Ammon's horn (tissue), 1 donor: ENCODE measurements around the gene CAMSAP3.

Experiments
- DNase-seq: peaks from one replicate; pipeline ENCODE4 v3.0.0-alpha.2; 2016; ENCODE audit warnings: low spot score

CAMSAP3 gene

DNA sequence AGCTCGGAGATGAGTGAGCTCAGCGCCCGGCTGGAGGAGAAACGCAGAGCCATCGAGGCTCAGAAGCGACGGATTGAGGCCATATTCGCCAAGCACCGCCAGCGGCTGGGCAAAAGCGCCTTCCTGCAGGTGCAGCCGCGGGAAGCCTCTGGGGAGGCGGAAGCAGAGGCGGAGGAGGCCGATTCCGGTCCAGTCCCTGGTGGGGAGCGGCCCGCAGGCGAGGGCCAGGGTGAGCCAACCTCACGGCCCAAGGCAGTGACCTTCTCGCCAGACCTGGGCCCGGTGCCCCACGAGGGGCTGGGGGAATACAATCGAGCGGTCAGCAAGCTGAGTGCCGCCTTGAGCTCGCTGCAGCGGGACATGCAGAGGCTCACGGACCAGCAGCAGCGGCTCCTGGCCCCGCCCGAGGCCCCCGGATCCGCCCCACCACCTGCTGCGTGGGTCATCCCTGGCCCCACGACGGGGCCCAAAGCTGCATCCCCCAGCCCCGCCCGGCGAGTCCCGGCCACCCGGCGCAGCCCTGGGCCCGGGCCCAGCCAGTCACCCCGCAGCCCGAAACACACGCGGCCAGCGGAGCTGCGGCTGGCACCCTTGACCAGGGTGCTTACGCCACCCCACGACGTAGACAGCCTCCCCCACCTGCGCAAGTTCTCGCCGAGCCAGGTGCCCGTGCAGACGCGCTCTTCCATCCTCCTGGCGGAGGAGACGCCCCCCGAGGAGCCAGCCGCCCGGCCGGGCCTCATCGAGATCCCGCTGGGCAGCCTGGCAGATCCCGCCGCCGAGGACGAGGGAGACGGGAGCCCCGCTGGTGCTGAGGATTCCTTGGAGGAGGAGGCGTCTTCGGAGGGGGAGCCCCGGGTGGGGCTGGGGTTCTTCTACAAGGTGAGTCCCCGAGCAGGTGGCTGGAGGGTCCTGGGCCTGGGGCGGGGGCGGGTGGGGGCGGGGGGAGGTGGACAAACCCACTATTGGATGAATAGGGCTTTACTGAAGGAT lies 16.9 kb downstream of the CAMSAP3 start:
- DNase-seq, result no peak

- no peak for DNase-seq
Observed at GRCh38 chr19:7614859-7615741, 19.4 kb downstream of the CAMSAP3 start.

DNA sequence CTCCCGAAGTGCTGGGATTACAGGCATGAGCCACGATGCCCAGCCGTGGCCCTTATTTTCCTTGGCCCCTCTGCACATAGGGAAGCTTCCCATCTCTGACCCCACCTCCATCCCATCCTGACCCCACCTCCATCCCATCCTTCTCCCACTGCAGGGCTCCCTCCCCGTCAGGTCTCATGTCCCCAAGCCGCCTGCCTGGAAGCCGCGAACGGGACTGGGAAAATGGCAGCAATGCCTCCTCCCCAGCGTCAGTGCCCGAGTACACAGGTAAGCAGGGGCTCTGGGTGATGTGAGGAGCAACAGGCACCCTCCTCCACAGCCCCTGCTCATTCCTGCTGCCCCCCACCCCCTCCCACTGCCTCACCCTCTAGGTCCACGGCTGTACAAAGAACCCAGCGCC lies 21.5 kb downstream of the CAMSAP3 start:
- DNase-seq, result no peak

- DNase-seq, result no peak
Observed at GRCh38 chr19:7617735-7618134, 22.1 kb downstream of the CAMSAP3 start.

GRCh38 chr19:7618348-7618747 lies 22.7 kb downstream of the CAMSAP3 start:
- no peak for DNase-seq

- peak; percentile 19 for DNase-seq
Observed at GRCh38 chr19:7618771-7619510, 23.3 kb downstream of the CAMSAP3 start.

DNA sequence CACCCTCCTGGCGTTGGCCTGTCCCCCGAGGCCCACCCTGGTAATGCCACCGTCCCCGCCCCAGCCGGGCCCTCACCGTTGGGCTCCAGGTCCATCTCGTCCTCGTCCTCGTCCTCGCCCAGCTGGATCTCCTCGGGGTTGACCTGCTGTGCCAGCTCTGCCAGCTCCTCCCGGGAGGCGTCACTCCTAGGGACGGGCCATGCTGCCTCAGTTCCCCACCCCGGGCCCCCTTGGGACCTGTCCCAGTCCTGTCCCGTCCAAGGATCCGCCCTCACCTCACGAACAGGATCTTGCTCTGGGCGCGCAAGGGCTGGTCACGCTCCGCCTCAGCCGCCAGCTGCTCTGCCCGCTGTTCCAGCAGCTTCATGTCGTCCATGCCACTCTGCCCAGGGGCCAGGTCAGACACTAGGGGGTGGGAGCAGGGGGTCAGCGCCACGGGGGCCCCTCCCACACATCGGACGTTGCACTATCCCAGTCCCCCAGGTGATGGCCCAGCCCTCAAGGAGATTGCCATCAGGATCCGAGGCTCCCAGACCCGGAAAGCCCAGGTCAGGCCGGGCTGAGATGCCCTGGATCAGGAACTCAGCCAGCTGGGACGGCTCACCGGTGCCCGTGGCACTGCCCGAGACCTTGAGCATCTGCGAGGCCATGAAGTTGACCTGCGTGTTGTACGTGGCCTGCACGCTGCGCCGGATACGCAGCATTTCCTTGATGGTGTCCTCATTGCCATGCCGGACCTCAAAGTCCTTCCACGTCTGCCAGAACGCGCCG lies 24.2 kb downstream of the CAMSAP3 start:
- DNase-seq, result no peak

DNA sequence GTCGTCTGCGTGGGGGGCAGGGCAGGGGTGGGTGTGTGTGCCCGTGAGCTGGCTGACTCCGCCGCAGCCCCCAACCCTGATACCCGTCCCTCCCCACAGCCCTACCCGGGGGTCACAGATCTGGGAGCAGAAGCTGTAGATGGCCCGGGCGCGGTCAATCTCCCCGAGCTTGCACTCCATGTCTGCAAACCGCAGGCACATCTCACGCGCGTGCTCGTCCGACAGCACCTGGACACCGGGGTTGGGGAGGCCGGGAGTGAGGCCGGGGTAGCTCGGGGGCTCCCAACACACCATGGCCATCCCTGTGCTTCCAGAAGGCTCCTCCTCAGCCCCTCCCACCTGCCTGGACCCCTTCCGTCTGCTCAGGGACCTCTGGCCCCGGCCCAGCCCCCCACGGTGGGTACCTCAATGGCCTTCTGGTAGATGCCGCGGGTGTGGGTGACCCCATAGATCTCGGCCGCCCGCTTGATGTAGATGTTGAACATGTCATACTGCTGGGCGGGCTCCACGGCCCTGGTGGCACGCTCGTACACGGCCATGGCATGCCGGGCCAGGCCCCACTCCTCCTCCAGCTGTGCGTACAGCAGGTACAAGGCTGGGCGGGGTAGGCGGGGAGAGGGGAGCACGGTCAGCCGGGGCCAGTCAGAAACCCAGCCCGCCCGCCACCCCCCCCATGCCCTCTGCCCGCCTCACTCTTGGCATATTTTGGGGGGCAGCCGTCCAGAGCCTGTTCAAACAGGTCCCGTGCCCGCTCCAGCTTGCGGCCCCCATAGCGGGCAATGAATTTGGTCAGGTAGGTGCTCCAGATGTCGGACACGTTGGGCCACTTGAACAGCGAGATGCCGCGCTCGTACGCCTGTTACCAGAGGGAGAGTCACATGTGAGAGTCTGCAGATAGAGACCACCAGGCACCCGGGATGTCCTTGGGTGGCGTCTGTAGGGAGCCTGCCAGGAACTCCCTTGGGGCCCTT lies 25.1 kb downstream of the CAMSAP3 start:
- no peak for DNase-seq

- no peak for DNase-seq
Observed at GRCh38 chr19:7622933-7623685, 27.4 kb downstream of the CAMSAP3 start.

DNA sequence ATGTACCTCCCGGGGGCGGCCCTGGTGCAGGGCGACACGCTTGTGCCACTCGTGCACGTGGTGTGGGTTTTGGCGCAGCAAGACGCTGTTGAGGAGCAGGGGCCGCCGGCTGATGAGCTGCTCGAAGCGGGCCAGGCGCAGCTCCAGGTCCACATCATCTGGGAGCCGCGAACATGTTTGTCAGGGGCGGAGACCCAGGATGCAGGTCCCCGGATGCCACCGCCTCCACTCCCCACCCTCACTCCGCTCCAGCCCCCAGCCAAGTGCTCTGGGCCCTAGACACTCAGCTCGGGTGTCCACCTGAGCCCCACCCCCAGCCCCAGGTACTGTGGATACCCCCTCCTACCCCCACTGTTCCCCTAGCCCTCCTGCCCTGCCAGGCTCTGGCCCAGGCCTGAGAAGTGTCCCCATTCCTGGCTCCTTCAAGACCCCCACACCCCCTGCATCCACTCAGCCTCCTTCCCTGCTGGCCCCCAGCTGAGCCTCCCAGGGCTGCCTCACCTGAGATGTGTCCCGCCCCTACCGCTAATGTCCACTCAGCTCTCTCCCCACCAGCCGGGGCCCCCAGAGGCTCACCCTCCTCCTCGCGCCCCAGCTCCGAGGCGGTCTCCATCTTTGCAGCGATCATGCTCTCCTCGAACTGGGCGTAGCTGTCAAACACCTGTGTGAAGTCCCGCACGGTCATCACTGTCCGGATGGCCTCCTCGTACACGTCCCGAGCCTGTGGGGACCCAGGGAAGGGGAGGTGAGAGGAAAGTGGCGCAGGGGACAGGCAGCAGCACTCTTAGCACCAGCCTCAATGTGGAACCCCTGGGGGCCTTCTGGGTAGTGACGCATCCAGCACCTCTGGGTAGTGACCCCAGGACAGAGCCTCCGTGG lies 28.3 kb downstream of the CAMSAP3 start:
- no peak for DNase-seq

DNA sequence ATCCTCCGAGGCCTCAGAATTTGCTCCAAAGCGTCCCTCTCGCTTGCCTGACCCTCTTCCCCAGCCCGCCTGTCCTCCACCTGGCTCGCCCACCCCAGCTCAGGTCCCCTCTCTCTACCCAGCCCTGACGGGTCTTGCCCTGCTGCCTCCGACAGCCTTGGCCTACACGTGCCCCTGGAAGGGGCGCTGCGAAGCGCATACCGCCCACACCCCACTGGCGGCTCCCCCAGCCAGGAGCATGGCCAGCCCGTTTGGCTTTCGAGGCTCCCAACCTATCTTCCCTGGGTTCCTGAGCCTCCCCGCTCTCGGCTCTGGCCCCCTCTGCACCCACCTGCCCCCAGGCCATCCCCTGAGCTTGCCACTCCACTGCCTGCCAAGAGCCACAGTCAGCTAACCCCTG lies 29.1 kb downstream of the CAMSAP3 start:
- DNase-seq, result no peak

- DNase-seq, result no peak
Observed at GRCh38 chr19:7625763-7626372, 30.2 kb downstream of the CAMSAP3 start.

GRCh38 chr19:7627166-7627565 lies 31.5 kb downstream of the CAMSAP3 start:
- no peak for DNase-seq

- no peak for DNase-seq
Observed at GRCh38 chr19:7628589-7629311, 33.1 kb downstream of the CAMSAP3 start.

DNA sequence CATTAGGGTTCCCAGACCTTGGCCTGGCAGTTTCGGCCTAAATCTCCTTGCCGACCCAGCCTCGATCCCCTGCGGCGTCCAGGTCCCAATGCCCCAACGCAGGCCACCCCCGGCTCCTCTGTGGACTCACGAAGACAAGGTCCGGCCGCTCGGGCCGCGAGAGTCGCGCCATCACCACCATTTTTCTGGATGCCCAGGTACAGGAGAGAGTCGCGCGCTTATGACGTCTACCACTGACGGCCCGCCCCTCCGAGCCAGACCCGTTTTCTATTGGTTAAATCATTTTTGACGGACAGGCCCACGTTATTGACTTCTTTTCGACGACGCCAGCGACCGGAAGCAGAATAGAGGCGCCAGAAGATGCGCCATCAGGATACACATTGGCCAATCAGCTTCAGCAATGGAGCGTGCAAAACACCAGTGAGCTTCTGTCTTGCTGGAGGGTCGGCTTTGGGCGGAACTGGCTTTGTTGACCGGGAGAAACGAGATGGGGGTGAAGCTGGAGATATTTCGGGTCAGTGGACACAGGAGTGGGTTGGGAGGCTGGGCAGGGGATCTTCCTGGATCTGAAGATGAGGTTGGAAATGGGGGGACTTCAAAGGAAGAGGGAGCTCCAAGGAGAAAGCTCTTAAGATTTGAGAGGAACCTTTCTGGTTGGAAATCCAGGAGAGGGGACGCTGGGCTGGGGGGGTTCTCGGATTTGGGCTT lies 33.8 kb downstream of the CAMSAP3 start, which contains the start of the genes PET100 and XAB2:
Gene PET100, plus strand, starts transcription at position 447 of the 708 bp plus-strand sequence. Its CDS starts 41 bp downstream, at position 488.
Gene XAB2, minus strand, starts transcription at position 199 of the 708 bp plus-strand sequence. Its CDS starts 18 bp downstream, at position 181.
- peak; percentile 99 for DNase-seq

DNA sequence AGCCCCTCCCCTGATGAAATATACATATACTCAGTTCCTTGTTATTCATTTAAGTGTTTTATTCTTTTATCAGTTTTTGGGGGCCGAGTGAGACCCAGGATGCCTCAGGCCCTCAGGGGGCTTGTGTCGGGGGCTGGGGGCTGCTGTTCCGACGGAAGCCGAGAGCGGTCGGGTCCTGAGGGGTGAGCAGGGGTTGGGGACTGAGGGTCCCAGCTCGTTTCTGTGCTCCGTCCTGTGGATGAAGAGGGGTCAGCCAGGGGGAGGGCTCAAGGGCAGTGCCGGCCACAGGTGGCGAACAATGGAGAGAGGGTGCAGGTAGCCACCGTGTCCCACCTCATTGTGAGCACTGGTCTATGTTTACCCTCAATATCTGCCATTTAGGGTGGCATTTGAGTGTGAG lies 35.9 kb downstream of the CAMSAP3 start:
- no peak for DNase-seq
